Spleen (tissue), 11 donors: ENCODE measurements around the gene TBPL1. TPM values are rescaled to one million over a fixed set of nuclear protein-coding genes. Genes with fewer than 3 reads are reported as not detected.
"Not testable (repeated sequence)": the region's sequence is repeated elsewhere in the genome, so short reads cannot be mapped to it uniquely, and the experiment has no call there.

Source experiments
- DNase-seq: peaks from one replicate; pipeline ENCODE4 v3.0.0-alpha.2; 2020
- H3K27ac ChIP-seq, 8 donors: fragments of 200-600 bp; sonication (generic) in 7 of 8; 1 replicate in 4 of 8; 2 replicates in 4 of 8; pipeline versions ENCODE4 v1.5.0 to v1.8.0; 2016 to 2021; ENCODE audit warnings: inconsistent platforms in 4 of 8, mild to moderate bottlenecking in 4 of 8, moderate library complexity in 1 of 8
- H3K27me3 ChIP-seq, 7 donors: fragments of 200-600 bp; sonication (generic) in 6 of 7; replicated peaks in 1 of 7; 1 replicate in 4 of 7; 2 replicates in 3 of 7; pipeline versions ENCODE4 v1.5.0 to v1.8.0; 2016 to 2021; ENCODE audit warnings: inconsistent platforms in 3 of 7, mild to moderate bottlenecking in 1 of 7
- H3K36me3 ChIP-seq, 6 donors: fragments of 200-600 bp; sonication (generic) in 5 of 6; 1 replicate in 4 of 6; 2 replicates in 2 of 6; pipeline versions ENCODE4 v1.5.0 to v1.8.0; 2016 to 2021; ENCODE audit warnings: inconsistent platforms in 2 of 6
- H3K4me1 ChIP-seq, 6 donors: fragments of 200-600 bp; sonication (generic) in 5 of 6; 1 replicate in 3 of 6; 2 replicates in 3 of 6; pipeline versions ENCODE4 v1.5.0 to v1.8.0; 2016 to 2021; ENCODE audit warnings: inconsistent platforms in 3 of 6
- H3K4me3 ChIP-seq, 8 donors: fragments of 200-600 bp; sonication (generic) in 7 of 8; 1 replicate in 4 of 8; 2 replicates in 4 of 8; pipeline versions ENCODE4 v1.5.0 to v1.8.0; 2016 to 2021; ENCODE audit warnings: inconsistent platforms in 4 of 8, mild to moderate bottlenecking in 4 of 8, moderate library complexity in 2 of 8
- H3K9me3 ChIP-seq, 8 donors: fragments of 200-600 bp; sonication (generic) in 7 of 8; 1 replicate in 4 of 8; 2 replicates in 4 of 8; pipeline versions ENCODE4 v1.5.0 to v1.8.0; 2016 to 2021; ENCODE audit warnings: inconsistent platforms in 4 of 8
- CTCF ChIP-seq, 11 experiments: fragments of 200-600 bp in 7 of 11; fragments of 450-650 bp in 4 of 11; sonication (generic) in 4 of 11; IDR thresholded peaks in 8 of 11; conservative IDR thresholded peaks in 3 of 11; 1 replicate in 7 of 11; 2 replicates in 4 of 11; pipeline versions ENCODE4 v1.4.0 to v1.8.0; 2016 to 2021; ENCODE audit warnings: antibody characterized with exemption in 11 of 11, inconsistent platforms in 4 of 11, mild to moderate bottlenecking in 1 of 11
- POLR2A ChIP-seq, 3 donors: fragments of 450-650 bp; IDR thresholded peaks; one replicate each; pipeline ENCODE4 v1.5.1; 2017; ENCODE audit warnings: antibody characterized with exemption in 3 of 3, mild to moderate bottlenecking in 1 of 3
- POLR2AphosphoS5 ChIP-seq, 3 donors: sonication (generic); formaldehyde crosslinking; IDR thresholded peaks; one replicate each; pipeline ENCODE4 v1.5.1; 2017; ENCODE audit warnings: antibody characterized with exemption in 3 of 3
- WGBS, 5 donors: extraction: QIAGEN DNeasy Blood & Tissue Kit in 3 of 5; methylation state at CpG; one replicate each; pipeline versions ENCODE4 v1.1.5 to v1.1.7; 2013 to 2018; 5-methylcytosine and 5-hydroxymethylcytosine counted together
- intact Hi-C: fragments of 100-400 bp; cut with DNase I; formaldehyde crosslinking; loops from one replicate; pipeline ENCODE4 v1.15.0; 2023; ENCODE audit warnings: low total_unique reads
- polyA plus RNA-seq, 3 donors: library from polyadenylated mRNA; stranded (reverse); fragments of 200-250 nt; gene quantifications; one replicate each; pipeline ENCODE4 v1.2.1, GENCODE V29; 2013
- total RNA-seq, 7 donors: library from RNA; depleted of rRNA in 3 of 7; stranded (reverse); fragments of >200 nt in 3 of 7; fragmentation: NEBNext Ultra II Directional in 4 of 7; extraction: Animal tissue kit (Norgen Biotek cat#: 25700) in 4 of 7; gene quantifications; one replicate each; pipeline versions ENCODE4 v1.1.0 to v1.2.1, GENCODE V29; 2016 to 2021
- donor health status: healthy with polysubstance abuse.
- donor health status: DM: no; HTN: no; CAD: no; lungs with moderate emphysema.
- donor health status: DM: no; HTN: no; CAD: no.
- donor health status: Bipolar disorder and iron deficiency.
- donor health status: healthy.
- donor health status: DM: no; HTN: no; CAD: no.
- donor health status: DM: yes; HTN: yes; CAD: no.

Gene TBPL1
- total and polyA plus RNA-seq, 10 donors: 17.0 to 33.3 (median 27.6) TPM

DNA sequence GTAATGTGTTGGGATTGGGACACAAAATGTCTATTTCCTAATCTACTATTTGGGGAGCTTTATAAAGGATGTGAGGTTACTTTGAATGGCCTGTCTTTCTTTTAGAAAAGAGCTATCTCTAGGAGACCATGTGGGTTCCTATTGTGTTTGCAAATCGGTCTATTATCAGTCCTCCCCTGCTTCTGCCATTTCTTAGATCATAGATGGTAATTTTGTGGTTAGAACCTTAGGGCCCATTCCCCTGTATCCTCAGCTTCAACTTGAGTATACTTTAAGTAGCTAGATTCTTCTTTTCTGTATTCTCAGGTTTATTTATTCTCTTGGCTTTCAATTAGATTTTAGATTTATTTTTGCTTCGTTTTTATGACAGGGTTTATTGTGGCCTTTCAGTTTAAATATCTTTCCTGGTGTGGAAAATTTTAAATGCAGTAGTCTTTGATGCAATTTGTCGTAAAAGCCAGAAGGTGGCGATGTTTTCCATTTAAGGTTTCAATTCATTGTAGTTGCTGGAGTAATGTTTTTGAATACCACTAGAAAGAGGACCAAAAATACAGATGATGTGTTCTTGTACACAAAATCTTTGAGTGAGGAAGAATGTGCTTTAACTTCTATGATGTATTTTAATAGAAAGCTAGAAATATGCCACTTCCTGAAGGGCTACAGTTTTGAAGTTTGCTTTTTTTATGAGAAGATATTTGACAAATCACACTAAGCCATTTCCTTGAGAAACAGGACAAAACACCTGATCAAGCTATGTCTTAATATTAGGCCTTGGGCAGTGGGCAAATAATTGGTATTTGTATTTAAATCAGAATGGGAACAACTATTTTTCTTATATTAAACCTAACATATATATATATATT, 20.3 kb downstream of the TBPL1 start:
- Histone ChIP-seq H3K9me3 (no peaks in the 10 kb centered on the region), H3K4me1 (peaks cover 2 to 68% (median 28%) of the 10 kb centered on the region in 6 donors), H3K27ac (no peak overlapping the region), H3K36me3 (no peaks in the 10 kb centered on the region), H3K4me3 (no peak overlapping the region), H3K27me3 (no peaks in the 10 kb centered on the region)
- DNase-seq: no peak
- 0 to 7% (median 2%) methylated on average over 4 of the region's 4 CpGs for WGBS, 5 donors
- TF ChIP-seq CTCF (IDR thresholded peaks at IDR 0.05 in 8 of 11, conservative IDR thresholded peaks at IDR 0.05 in 3 of 11) (peak; percentile 33 to 80 (median 74)), POLR2A (IDR thresholded peaks at IDR 0.05) (no peak)
- intact Hi-C loops: loop anchor here (5.0 kb wide), 1 partner anchor 36 kb away; no protein-coding TSS in a partner anchor

DNA sequence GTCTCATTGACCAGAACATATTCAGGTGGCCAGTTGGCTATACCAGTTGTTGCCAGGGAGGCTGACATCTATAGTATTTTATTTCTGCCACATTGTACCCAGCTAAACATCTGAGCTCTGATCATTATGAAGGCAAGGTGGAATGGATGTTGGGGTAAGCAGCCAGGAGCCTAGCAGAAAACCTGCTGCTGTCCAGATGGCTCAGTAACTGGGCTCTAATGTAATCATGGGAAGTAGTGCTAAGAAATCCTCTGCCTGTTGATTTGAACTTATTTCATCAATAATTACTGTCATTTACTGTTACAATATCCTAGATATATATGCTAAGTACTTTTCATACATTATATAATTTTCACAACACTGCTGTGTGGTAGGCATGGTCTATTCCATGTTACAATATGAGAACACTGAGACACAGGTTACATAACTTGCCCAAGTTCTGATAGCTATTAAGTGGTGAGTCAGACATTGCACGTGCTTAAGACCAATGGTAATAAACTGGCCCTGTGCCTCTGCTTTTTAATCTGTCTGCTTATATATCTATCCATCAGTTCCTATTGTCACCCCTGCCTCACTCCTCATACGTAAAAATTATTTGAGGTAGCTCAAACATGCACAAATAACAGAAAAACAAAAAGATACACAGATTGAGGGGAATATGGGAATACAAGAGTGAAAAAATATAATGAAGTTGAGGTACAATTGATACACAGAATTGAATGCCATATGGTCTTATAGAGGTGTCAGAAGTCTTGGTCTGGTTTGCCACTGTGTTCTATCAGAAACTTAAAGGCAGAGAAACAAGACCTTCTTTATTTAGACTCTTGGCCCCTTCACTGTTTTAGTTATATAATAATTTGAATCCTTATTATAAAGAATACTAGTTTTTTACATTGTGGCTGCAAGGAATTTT, 25.2 kb downstream of the TBPL1 start:
- Histone ChIP-seq H3K27ac (no peak overlapping the region), H3K9me3 (no peaks in the 10 kb centered on the region), H3K4me1 (peaks cover 0 to 31% (median 9%) of the 10 kb centered on the region in 6 donors), H3K36me3 (peaks cover 0 to 33% (median 20%) of the 10 kb centered on the region in 6 donors), H3K4me3 (no peak overlapping the region), H3K27me3 (no peaks in the 10 kb centered on the region)
- DNase-seq: no peak
- TF ChIP-seq CTCF (IDR thresholded peaks at IDR 0.05 in 8 of 11, conservative IDR thresholded peaks at IDR 0.05 in 3 of 11): no peak
- TF ChIP-seq POLR2A (IDR thresholded peaks at IDR 0.05): no peak
- no peak for TF ChIP-seq POLR2AphosphoS5 (IDR thresholded peaks at IDR 0.05)
- intact Hi-C loops: no loop called here
- 62 to 84% (median 76%) methylated on average over 2 of the region's 2 CpGs for WGBS, 5 donors

GRCh38 chr6:133978896-133979240, 25.8 kb downstream of the TBPL1 start:
- Histone ChIP-seq H3K27me3 (no peaks in the 10 kb centered on the region), H3K9me3 (no peaks in the 10 kb centered on the region), H3K4me1 (peaks cover 0 to 31% (median 5%) of the 10 kb centered on the region in 6 donors), H3K4me3 (no peak overlapping the region), H3K27ac (no peak overlapping the region), H3K36me3 (peaks cover 0 to 40% (median 24%) of the 10 kb centered on the region in 6 donors)
- no peak for TF ChIP-seq POLR2A (IDR thresholded peaks at IDR 0.05)
- TF ChIP-seq CTCF (IDR thresholded peaks at IDR 0.05 in 8 of 11, conservative IDR thresholded peaks at IDR 0.05 in 3 of 11): no peak
- no peak for TF ChIP-seq POLR2AphosphoS5 (IDR thresholded peaks at IDR 0.05)
- no peak for DNase-seq
- intact Hi-C loops: no loop called here
- 87 to 93% (median 90%) methylated on average over 2 of the region's 2 CpGs for WGBS, 5 donors

- intact Hi-C loops, DNase-seq, H3K9me3 ChIP-seq, H3K27me3 ChIP-seq, H3K4me3 ChIP-seq, H3K27ac ChIP-seq: not testable (repeated sequence)
- H3K4me1 ChIP-seq: peaks cover 0 to 26% (median 5%) of the 10 kb centered on the region in 6 donors
- 86 to 97% (median 93%) methylated on average over 7 of the region's 7 CpGs for WGBS, 5 donors
- H3K36me3 ChIP-seq: peaks cover 0 to 45% (median 25%) of the 10 kb centered on the region in 6 donors
Observed at GRCh38 chr6:133979269-133979963, 26.4 kb downstream of the TBPL1 start.
